Measurements from ENCODE around the gene GTF2H4.
"Not testable (repeated sequence)": the region's sequence is repeated elsewhere in the genome, so short reads cannot be mapped to it uniquely, and the experiment has no call there.

GTF2H4 gene

GRCh38 chr6:30907758-30908591 is at the start of gene GTF2H4:
GTF2H4 (plus strand) TSS chr6:30908207.
- DNase-seq (ENCODE audit: low read depth): peak; percentile 95

- not testable (repeated sequence) for DNase-seq (ENCODE audit: low read depth)
Observed at GRCh38 chr6:30859726-30860125, 48.3 kb upstream of the GTF2H4 start.

GRCh38 chr6:30861257-30862048 is 46.6 kb upstream of the GTF2H4 start:
- no peak for DNase-seq (ENCODE audit: low read depth)

GRCh38 chr6:30862156-30862875 is 45.7 kb upstream of the GTF2H4 start:
- no peak for DNase-seq (ENCODE audit: low read depth)

GRCh38 chr6:30864325-30864724 is 43.7 kb upstream of the GTF2H4 start:
- no peak for DNase-seq (ENCODE audit: low read depth)

DNA sequence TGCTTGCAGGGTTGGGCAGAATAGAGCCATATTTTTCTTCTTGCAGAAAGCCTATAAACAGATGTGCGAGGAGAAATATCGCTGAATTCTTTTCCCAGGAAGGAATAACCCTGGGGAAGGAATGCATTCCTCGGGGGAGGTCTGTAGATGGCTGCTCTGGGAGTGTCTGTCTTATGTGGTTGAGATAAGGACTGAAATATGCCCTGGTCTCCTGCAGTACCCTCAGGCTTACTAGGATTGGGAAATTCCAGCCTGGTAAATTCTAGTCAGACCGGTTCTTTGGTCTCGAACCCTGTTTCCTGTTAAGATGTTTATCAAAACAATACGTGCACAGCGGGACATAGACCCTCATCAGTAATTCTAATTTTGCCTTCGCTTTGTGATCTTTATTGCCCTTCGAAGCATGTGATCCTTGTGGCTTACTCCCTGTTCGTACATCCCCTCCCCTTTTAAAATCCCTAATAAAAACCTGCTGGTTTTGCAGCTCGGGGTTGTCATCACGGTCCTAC is 38.7 kb upstream of the GTF2H4 start:
- DNase-seq (ENCODE audit: low read depth): not testable (repeated sequence)

GRCh38 chr6:30870546-30870945 is 37.5 kb upstream of the GTF2H4 start:
- no peak for DNase-seq (ENCODE audit: low read depth)

GRCh38 chr6:30871592-30872183 is 36.3 kb upstream of the GTF2H4 start:
- DNase-seq (ENCODE audit: low read depth): no peak

DNA sequence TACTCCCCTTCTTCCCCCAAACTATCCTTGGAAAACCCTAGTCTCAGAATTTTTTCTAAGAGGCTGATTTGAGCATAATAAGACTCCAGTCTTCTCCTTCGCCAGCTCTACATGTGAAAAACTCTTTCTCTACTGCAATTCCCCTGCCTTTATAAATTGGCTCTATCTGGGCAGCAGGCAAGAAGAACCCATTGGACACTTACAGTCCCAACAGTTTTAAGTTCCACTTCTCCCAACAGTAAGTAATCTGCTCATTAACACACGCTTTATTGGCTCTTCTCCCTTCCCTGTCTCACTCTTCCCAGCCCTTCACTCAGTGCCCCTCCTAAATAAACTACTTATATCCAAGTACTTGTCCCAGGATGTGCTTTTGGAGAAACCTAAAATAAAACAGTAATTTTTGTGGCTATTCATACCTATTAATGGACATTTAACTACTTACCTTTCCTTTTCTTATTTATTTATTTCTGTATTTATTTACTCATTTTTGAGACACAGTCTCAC is 34.8 kb upstream of the GTF2H4 start:
- no peak for DNase-seq (ENCODE audit: low read depth)

GRCh38 chr6:30873795-30874194 is 34.2 kb upstream of the GTF2H4 start:
- not testable (repeated sequence) for DNase-seq (ENCODE audit: low read depth)

DNA sequence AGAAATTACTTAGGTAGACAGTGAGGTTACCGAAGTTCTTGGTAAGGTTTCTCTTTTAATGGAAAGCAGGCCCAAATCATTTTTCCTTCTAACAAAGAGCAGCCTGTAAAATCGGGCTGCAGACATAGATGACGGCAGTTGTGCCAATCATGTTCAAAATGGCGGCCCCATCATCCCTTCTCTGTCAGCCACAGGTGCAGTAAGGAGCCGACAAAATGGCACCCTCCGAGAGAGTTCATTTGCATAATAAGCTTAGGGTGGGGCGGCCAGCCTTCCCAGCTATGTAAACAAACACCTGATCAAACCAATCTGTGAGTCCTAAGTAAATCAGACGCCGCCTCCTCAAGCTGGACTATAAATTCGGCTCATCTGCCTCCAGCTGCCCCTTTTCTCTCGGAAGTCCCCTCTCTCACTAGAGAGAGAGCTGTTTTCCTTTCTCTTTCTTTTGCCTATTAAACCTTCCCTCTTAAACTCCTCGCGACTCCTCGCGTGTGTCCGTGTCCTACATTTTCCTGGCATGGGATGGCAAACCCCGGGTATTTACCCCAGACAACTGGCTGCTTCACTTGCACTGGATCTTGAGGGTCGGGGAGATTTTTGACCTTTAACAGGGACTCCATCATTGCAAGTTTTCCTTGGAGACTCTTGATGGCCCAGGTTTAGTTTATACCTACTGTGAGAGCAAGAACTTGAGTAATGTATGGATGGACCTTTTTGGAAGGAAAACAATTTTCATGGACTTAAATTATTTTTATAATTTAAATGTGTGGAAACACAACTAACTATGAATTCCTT is 32.6 kb upstream of the GTF2H4 start:
- DNase-seq (ENCODE audit: low read depth): no peak

DNA sequence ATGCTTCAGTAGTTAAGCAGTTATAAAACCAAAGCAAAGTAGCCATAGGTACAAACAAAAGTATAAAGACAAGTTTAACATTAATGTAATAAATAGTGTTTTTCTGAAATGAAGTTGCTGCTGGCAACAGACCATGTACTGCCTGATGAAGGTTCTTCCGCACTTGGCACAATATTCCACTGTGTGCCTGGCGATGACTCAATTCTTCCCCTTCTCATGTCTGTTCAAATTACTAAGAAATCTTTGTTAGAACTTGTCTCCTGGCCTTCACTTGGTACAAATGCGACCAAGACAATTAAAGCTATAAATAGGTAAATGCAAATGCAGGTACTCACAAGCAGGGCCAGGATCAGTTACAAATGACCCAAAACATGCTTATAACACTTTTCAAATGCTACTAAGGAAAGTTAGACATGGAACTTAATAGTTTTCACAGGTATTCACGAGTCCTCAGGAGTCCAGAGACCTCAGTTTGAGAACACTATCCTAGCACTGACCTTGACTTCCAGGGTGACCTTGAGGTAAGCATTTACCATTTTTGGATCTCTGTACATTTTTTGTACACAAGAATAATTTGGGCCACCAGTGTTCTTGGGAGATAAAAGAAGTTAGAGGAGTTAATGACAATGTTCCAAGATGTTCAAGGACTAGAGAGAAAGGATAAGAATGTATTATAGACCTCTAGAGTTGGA is 31.8 kb upstream of the GTF2H4 start:
- no peak for DNase-seq (ENCODE audit: low read depth)

DNA sequence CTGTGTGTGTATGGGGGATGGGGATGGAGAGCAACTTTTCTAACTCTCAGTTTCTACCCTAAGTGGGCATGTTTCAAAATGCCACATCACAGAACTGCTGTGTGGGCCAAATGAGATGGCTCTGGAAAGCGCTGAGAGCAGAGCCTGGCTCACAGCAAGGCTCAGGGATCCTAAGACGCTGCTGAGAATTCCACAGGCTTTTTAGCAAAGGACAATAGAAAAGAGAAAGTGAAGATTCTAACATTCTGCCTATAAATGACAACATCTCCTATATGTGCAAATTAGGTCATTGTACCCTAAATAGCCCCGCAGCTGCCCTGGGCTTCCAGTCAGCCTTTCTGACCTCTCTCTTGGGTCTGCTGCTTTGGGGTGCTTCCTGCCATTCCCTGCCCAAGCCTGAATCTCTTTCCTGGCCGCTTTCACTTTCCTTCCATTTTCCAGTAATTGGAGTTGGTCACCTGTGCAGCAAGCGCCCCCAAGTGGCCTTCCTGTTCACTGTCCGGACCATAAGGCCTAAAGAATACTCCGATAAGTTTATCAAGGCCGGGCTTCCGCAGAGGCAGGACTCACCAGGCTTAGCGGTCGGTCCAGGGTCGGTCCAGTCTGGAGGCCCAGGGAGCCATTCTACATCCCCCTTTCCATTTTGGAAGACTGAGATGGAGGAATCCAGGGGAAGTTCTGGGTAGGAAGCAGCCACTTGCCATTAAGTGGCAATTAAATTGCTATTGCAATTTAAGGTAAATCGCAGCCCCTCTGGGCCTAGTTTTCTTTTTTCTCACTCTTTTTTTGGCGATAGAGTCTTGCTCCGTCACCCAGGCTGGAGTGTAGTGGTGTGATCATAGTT is 30.4 kb upstream of the GTF2H4 start:
- peak; percentile 68 for DNase-seq (ENCODE audit: low read depth)

DNA sequence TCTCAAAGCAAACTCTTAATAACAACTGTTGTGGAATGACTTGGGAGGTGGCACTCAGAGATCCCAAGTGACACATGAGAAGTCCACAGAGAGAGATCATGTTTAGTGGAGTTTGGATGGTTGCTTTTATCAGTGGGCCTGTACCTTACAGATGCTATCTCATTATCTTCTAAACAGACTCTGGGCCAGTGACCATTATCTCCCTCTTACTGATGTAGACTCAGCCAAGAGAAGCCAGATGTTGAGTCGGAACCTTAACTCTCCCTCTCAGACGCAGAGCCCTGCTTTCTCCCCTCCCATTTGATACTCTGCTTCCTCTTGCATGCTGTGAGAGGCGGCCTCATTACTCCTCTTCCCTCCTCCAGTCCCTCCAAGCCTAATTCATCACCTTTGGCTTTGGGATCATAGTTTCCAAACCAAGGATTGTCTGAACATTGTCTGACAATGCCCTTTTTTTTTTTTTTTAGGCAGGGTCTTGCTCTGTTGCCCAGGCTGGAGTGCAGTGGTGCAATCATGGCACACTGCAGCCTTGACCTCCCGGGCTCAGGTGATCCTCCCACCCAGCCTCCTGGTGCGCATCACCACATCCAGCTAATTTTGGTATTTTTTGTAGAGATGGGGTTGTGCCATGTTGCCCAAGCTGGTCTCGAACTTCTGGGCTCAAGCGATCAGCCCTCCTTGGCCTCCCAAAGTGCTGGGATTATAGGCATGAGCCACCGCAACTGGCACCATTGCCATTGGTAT is 28.2 kb upstream of the GTF2H4 start:
- DNase-seq (ENCODE audit: low read depth): no peak

DNA sequence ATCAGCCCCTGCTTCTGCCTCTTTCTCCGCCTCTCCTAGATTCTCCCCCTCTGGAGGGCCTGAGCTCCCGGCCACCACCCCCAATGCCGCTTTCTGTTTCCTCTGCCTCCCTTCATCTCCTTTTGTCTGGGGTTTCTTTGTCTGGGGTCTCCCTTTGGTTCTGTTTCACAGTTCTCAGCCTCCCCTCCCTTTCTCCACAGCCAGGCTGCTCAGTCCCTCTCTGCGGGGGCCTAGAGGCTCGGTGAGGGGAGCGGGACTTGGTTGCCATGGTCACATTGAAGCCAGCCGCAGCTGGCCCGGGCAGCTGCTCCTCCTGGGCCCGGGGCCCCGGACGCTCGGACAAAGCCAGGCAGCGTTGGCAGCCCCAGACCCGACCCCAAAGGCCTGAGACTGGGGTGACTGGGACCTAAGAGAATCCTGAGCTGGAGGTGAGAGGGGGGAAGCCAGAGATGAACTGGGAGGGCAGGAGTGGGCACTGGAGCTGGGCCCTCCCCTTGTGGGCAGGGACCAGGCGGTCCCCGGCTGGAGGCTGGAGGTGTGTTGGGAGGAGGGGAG is 27.2 kb upstream of the GTF2H4 start:
- DNase-seq (ENCODE audit: low read depth): no peak

- DNase-seq (ENCODE audit: low read depth): no peak
Observed at GRCh38 chr6:30881392-30882203, 26.4 kb upstream of the GTF2H4 start.

- no peak for DNase-seq (ENCODE audit: low read depth)
Observed at GRCh38 chr6:30882204-30882758, 25.7 kb upstream of the GTF2H4 start.
